HG02943 (cell line): Measurements from ENCODE around the gene TENT5C.

Experiments
- ATAC-seq: cut with Tn5 transposase; IDR thresholded peaks from one replicate; pipeline ENCODE4 v1.9.1; 2021; ENCODE audit warnings: mild to moderate bottlenecking, low read depth, moderate library complexity; ENCODE audit not compliant: unreplicated experiment

The TENT5C gene

DNA sequence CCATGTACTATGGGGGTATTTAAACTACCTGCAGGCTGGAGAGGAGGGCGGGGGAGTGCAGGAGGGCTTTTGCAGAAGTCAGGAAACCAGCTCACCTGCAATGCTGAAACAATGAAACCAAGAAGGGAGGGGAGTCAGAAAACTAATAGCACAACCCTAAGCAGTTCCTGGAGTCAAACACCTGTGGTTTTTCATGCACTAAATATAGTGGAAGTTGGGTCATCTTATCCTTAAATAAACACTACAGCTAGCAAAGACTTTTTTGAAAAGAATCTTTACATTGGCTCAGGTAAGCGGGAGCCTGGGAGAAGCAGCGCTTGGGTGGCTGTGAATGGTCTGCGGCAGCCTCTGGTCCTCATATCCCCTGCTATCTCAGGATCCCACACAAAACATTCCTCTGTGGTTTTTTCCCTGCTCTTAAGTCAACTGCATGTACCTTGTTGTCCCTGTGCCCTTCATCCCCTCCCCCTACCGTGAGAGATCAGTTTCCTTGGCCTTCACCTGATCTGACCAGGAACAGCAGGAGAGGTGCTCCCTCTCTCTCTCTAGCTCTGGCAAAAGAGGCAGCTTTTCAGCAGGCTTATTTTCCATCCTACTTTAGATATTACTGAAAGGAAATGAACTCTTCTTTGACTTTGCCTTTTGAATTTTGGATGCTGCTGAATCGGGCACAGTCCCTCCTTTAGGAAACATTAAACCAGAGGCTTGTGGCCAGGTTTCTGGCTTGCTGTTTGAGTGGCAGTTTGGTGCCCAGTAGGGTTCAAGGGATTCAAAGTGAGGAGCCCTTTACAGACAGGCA is 26.6 kb downstream of the TENT5C start:
- no peak for ATAC-seq

DNA sequence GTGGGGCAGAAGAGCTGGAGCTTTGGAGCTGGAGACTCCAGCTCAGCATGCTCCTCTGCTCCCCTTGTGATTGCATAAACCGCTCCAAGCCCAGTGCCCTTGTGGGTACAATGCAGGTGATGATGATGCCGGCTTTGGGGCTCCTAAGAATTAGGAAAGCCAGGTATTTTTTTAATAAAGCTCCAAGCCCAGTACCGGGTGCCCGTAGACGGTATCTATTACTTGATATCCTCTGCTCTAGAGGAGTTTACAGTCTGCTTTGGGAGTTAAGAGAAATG is 27.2 kb downstream of the TENT5C start:
- no peak for ATAC-seq

GRCh38 chr1:117633423-117633822 is 27.6 kb downstream of the TENT5C start:
- no peak for ATAC-seq

DNA sequence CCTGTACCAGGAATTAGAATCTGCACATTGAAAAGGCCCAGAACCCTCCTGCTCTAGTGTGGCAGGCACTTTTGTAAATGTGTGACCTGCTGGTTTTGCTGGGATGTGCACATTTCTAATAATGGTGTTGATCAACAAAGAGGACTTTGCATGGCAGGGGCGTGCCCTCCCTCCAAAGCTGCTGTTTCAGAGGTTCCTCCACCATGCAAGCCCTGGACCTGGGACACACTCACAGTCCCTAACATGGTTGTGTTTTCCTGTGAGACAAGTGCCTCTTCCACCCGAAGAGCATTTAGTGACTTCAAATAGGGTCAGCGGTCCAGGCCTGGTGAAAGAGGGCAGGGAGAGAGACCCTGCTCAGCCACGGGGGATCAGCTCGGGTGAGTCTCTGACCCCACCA is 28.1 kb downstream of the TENT5C start:
- ATAC-seq, result no peak

DNA sequence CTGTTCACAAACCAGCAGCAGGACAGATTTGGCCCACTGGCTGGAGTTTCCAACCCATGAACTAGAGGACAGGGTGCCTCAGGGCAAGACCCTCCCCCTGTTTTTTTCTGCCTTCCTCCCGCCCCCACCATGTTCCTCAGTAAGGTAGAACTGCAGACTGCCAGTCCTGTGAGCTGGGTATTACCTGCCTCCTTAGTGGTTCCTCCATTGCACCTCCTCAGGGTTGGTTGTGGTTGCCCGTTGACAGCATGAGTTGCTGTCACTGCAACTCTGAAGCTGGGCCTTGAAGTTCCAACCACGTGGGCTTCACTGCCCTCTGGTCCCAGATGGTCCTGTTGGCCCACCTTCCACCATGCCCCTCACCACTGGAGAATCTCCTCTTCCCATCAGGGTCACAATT is 28.8 kb downstream of the TENT5C start:
- no peak for ATAC-seq

GRCh38 chr1:117635805-117636204 is 30.0 kb downstream of the TENT5C start:
- ATAC-seq, result no peak

DNA sequence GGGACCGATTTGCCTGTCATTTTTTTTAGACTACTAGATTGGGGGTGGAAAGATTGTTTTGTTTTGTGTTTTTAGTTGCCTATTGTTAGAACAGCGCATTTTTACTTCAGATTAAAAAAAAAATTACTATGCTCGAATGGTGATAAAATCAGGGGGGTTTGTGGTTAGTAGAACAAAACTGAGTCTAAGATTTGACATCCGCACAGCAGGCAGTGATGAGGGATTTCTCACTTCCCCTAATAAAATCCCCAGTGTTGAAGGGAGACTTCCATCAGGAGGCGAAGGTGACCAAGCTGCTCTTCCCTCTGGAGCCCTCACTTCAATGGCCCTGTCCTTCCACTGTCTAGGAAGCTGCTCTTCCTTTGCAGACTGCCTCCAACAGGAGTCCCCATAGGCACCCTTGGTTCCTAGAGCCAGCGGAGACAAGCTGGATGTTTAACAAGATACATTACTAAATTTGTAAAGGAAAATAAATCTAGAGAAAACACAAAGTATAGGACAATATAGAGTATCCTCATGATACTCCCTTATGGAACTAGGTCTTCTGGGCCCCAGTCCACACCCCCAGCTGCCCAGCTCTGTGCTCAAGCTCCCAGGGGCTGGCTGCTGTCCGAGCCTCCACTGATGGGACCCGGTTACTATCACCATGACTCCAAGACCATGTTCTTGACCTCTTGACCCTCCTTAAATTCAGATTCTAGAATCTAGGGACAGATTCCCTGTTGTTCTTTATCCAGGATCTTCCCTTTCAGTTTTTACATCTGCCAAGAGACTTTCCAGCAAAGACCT is 31.0 kb downstream of the TENT5C start:
- ATAC-seq, result no peak

DNA sequence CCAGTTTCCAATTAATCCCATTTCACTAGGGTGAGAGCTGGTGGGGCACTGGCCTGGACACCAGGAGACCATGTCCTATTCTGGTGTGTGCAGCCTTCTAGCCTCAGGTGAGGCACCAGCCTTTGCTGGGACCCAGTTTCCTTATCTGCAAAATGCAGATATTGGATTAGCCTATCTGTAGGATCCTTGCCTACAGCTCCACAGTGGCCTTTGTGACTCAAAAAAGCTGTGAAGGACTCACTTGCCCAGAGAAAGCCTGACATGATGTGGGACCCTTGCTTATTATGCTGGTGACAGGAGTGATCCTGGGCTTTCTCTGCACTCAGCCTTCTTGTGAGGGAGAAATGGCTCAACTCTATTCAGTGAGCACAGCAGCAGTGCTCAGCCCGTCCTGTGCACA is 32.3 kb downstream of the TENT5C start:
- ATAC-seq, result no peak

GRCh38 chr1:117638759-117639158 is 32.9 kb downstream of the TENT5C start:
- no peak for ATAC-seq

DNA sequence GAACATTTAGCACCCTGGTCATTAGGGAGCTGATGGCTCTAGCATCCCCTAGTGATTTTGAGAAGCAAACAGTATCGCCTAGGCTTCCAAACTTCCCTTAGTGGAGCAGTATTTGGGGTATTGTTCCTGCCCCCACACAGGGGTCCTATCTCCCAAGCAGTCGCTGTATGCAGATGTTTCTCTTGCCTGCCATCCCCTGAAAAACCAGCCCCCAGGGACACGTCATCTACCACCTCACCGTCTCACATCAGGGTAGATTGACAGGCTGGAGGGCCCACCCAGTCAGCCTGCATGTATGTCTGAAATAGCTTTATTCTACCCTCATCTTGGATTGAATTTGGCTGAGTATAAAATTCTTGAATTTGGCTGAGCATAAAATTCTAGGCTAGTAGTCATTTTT is 33.9 kb downstream of the TENT5C start:
- no peak for ATAC-seq

- ATAC-seq, result no peak
These were observed 35.7 kb downstream of the TENT5C start for GRCh38 chr1:117641536-117641935.

DNA sequence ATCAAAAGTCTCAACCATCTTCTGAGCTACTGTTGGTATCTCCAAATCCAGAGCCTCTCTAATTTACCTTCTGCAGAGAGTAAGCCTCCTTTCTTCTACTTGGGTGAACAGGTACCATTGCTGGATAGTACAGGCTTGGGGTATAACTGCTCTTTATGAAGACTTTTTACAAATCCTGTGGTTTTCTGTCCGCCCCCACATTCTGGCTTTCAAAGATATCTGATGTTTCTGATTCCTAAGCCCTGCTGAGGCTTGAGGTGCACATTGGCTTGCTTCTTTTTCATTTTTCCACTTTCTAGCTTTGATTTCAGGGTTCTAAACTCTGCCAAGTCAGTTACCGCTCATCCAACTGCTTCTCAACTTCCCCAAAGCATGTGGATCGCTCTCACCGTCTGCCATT is 37.1 kb downstream of the TENT5C start:
- no peak for ATAC-seq

GRCh38 chr1:117643601-117644000 is 37.8 kb downstream of the TENT5C start:
- no peak for ATAC-seq

DNA sequence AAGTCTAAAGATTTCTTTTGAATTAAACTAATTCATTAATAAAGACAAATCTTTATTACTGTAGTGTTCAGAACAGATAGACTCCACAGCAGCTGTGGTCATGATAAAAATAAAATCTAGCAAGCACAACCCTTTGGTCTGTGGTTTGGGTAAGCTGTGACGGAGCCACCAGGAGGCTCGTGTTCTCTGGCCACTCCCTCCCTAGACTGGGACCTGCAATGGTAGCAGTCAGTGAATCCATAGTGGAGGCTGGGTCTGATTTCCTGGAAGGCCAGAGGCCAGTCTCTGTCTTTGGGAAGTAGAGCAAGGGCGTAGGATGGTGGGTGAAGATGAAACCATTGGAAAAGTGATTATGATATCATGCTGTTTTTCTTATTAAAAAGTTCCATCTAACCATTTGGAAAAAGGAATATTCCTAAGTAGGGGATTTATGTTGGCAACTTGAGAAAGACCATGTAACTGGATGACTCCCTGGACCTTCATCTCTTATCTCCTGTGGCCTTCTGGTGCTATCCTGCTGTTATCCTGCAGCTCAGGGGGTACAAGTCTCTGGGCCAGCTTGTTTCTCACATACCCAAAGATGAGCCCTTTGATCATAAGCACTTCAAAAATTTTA is 39.0 kb downstream of the TENT5C start:
- ATAC-seq, result peak; percentile 76

GRCh38 chr1:117645343-117645742 is 39.5 kb downstream of the TENT5C start:
- no peak for ATAC-seq

DNA sequence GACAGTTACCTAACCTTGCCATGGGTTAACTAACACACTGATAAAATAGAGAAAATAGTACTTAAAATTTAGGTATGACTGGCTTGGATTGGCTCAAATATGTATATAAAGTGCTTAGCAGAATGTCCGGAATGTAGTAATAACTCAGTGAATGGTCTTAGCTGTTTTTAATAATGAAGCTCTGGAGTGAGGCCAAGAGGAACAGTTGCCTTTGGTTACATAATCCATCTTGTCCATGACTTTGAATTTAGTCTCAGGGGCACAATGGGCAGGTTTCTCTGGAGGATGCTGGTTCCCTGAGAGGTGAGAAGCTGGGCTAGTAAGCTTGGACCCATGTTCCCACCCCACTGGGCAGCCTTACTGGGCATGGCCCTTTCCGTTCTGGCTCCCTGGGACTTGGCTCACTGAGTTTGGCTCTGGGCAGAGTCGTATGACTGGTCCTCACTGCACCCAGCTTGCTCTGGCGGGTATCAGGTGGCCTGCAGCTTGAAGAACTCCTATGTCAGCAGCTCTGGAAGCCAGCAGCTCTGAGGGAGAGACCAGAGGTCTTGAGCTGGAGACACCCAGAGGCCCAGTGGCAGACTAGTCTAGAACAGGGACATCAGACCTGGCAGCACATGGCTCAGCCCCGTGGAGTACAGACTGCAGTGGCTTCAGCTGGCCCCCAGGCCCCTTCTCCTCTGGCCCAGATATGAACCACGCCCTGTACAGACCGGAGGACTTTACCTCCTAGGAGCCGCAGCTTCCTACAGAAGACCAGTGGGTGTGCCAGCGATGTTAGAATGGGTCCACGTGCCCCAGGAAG is 40.4 kb downstream of the TENT5C start:
- no peak for ATAC-seq

DNA sequence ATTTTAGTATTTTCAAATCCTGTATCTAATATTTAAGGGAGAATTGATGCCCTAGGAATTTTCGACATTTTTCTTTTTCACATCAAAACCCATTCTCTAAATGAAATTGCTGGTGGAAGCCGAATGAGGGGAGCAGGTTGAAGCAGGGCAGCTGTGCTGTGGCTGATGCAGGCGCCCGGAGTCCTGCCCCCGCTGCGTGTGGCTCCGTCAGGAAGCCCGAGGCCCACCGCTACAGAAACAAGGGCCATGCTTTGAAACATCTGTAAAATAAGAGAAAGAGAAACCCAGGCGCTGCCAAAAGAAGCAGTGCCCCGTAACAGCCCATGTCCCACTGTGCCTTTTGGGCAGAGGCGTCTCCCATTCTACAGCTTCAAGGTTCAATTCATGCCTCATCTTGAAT is 41.1 kb downstream of the TENT5C start:
- no peak for ATAC-seq

- ATAC-seq, result no peak
These were observed 42.2 kb downstream of the TENT5C start for GRCh38 chr1:117648015-117648414.

DNA sequence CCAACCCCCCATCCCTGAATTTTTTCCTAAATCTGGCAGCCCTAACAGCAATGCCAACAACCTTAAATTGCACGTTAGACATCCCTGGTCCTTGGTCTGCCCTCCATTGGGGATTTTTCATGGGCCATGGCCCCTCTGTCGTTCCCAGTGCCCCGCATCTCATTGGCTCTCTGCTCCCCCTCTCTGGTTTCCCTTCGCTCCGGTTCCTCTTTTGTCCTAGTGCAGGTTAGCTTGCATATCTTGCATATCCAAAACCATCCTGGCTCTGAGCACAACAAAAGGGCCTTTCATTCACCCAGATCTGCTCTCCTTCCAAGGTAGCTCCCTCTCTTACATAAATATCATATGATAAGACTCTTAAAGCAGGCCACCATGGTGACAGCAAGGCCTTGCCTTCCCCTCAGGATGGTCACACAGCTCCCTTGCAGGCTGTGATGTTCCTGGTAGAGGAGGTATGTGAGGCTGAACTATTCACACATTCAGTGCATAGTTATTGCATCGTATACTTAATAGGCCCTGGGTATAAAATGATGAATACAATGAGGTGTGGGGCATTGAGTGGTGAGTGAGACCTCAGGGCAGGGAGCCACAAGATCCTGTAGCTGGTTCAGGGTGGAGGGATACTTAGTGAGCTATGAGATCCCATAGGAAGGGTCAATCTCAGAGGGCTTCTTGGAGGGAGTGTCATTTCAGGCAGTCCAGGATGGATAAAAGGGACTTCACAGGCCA is 45.2 kb downstream of the TENT5C start:
- ATAC-seq, result no peak

GRCh38 chr1:117651616-117652015 is 45.8 kb downstream of the TENT5C start:
- ATAC-seq, result no peak
